GM18868 (cell line): ENCODE results near the gene CDKL4.
"Not testable (repeated sequence)": the region's sequence is repeated elsewhere in the genome, so short reads cannot be mapped to it uniquely, and the experiment has no call there.

Experiments
- ATAC-seq: cut with Tn5 transposase; IDR thresholded peaks from one replicate; pipeline ENCODE4 v1.9.1; 2021; ENCODE audit warnings: mild to moderate bottlenecking, moderate library complexity; ENCODE audit not compliant: unreplicated experiment

CDKL4 gene

DNA sequence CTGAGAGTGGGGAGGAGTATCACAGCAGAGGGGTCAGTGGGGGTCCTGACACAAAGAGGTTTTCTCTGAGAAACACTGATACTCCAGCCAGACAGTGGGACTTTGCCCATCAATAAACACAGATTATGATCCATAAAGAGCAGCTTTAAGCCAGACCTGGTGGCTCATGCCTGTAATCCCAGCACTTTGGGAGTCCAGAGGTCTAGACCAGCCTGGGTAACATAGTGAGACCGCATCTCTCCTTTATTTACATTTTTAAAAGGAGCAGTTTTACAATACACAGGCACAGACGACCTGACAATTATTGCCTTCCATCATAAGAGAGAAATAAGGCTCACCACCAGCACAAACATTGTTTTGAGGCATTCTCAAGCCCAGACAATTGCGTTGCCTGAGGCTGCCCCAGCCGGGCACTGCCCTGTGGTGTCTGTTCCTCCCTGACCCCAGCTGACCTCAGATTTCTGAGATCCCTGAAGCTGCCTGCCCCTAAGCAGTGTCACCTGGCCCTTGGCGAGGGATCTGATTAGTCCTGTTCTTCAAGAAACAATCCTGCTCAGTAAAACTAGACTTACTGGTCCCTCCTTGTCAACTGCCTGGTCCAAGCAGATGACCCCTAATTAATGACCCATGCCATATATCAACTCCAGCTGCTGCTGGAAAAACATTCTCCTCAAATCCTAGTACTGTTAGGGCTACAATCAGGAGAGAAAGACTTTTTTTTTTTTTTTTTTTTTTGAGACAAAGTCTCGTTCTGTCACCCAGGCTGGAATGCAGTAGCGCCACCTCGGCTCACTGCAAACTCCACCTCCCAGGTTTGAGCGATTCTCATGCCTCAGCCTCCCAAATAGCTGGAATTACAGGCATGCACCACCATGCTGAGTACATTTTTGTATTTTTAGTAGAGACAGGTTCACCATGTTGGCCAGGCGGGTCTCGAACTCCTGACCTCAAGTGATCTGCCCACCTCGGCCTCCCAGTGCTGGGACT is 63.5 kb downstream of the CDKL4 start:
- no peak for ATAC-seq

DNA sequence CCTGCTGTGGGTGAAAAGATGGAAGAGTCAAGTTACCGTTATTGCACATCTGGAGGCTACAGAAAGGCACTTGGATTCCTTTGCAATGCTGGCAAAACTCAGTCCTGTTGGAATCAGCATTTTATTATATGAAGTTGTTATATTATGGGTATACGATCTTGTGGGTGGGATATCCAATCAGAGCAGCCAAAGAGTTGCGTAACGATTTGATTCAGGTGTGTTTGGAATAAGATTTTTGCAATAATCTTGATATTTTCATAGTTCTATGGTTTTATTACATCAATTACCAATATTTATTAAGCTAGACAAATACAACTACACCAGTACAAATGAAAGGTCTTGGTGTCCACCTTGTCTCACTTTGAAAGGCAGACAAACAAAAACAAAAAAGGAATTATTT is 65.0 kb downstream of the CDKL4 start:
- ATAC-seq, result no peak

DNA sequence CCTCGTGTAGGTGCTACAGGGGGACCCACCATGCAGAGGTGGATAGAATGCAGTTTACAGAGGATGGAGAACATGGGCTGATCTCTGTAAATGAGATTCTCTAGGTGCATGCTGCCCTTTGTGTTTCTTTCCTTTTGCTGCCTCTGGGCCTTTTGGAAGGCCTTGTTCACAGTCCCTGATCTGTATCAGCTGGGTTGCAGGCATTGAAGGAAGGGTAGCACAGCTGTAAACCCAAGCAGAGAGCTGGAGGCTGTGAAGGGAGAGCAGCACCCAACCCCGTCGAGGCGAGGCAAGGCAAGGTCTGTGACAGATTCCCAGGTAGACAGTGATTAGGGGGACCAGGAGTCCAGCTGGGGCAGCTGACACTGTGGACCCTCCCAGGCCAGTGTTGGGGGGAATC is 66.8 kb downstream of the CDKL4 start:
- no peak for ATAC-seq

DNA sequence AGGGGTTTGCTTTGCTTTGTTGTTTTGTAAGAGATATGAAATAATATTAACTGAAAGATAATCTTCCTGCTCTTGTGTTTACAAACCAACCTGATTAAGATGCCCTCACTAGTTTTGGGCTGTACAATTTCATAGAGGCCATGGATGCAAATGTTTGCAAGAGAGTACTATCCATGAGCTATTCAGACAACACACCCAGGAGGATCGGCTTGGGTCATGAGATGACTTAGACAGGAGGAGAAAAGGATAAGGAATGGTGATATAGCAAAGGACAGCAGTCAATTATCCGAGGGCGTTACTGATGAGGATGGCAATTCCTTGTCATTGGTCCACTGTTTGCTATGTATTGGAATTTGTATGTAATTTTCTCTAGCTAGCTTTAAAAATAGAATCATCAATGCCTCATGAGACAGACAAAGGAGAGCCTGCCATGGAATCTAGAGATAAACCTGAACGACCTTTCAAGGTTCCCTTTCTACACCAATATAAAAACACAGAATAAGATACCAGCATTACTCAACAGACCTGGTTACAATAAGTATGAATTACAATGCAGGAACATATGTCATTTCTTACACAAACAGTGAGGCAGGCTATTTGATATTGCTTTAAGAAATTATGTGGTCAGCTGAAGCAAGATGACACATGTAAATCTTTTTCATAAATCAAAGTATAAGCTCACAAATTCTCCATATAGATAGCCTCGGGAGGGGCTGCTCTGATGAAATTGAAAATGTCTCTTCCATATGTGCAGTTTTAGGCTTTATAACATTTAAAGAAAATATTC is 68.6 kb downstream of the CDKL4 start:
- no peak for ATAC-seq

GRCh38 chr2:39174022-39174421 is 69.7 kb downstream of the CDKL4 start:
- ATAC-seq, result no peak

GRCh38 chr2:39172047-39172706 is 71.6 kb downstream of the CDKL4 start:
- not testable (repeated sequence) for ATAC-seq

- ATAC-seq, result no peak
Measured at GRCh38 chr2:39171621-39172020, 72.1 kb downstream of the CDKL4 start.

DNA sequence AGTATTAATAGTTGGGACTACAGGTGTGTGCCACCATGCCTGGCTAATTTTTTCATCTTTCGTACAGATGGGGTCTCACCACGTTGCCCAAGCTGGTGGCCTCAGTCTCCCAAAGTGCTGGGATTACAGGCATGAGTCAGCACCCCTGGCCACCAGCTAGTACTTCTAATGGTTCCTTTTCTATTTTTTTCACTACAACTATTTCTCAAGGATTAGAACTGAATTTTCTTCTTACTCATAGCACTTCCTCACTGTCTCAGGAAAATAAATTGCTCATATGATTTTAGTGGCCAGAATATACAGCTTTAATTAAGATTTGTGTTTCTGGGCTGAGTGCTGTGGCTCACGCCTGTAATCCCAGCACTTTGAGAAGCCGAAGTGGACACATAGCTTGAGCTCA is 79.7 kb downstream of the CDKL4 start:
- ATAC-seq, result no peak

DNA sequence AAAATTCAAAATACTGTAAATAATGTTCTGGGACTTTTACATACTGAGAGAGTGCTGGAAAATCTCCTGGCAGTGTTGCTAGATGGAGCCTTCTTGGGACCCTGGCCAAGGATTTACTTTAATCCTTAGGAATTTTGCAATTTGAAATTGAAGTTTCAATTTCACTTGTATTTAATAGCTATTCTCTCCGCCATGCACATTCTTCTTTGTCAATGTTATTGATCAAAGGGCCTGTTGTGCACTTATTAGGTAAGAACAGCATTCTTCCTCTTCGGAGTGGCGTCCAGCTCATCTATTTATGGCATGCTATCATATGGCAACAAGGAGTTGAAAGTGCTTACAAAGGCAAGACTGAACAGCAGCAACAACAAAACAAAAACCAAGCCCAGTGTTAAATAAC is 82.8 kb downstream of the CDKL4 start:
- ATAC-seq, result no peak

DNA sequence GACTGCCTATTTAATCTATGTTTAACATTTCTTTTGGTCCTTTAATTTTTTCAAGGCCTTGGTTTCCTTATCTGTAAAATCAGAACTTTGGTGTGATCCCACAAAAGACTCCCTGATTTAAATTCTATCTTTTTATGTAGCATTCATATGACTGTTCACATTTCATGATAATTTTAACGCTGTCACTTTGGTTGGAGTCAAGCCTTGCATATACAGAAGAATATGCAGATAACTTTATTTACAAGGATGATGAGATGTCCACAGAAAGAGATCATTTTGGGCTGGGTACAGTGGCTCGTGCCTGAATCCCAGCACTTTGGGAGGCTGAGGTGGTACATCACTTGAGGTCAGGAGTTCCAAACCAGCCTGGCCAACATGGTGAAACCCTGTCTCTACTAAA is 84.5 kb downstream of the CDKL4 start:
- ATAC-seq, result no peak

DNA sequence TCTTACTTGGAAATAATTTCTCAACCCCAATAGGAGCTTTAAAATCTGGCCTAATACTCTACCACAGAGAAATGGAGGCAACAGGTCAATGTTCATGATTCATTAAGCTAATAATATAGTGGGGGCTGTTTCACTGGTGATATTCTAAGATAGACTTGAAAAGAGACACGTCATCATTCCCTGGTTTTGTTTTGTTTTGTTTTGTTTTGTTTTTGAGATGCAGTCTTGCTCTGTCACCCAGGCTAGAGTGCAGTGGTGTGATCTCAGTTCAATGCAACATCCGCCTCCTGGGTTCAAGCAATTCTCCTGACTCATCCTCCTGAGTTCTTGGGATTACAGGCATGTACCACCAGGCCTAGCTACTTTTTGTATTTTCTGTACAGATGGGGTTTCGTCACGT is 85.4 kb downstream of the CDKL4 start:
- no peak for ATAC-seq

DNA sequence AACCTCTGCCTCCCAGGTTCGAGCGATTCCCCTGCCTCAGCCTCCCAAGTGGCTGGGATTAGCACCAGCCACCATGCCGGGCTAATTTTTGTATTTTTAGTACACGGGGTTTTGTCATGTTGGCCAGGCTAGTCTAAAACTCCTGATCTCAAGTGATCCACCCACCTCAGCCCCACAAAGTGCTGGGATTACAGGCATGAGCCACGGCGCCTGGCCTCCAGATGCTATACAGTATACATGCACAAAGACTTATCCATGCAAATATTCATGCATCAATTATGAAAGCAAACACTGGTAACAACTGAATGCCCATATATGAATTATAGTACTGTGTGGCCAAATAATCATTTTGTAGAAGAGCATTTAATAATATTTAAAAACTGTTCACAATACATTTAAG is 86.9 kb downstream of the CDKL4 start:
- no peak for ATAC-seq

- ATAC-seq, result no peak
Measured at GRCh38 chr2:39156107-39156506, 87.7 kb downstream of the CDKL4 start.

GRCh38 chr2:39155573-39155972 is 88.2 kb downstream of the CDKL4 start:
- not testable (repeated sequence) for ATAC-seq

- no peak for ATAC-seq
Measured at GRCh38 chr2:39154944-39155343, 88.8 kb downstream of the CDKL4 start.

DNA sequence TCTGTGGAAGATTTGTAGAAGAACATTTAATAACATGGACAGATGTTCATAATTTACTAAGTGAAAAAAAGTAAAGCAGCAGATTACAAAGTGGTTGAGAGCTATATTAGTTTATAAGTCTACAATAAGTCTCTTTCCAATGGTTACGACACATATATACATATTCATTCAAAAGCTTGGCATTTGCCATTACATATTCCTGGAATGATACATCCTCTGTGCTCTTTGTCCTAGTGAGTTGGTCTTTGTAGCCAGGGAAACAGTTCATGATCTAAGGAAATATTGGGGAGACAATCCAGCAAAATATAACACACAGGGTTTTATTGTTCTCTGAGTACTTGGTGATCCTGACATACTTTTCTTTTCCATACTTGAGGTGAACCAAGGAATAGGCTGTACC is 90.5 kb downstream of the CDKL4 start:
- ATAC-seq, result no peak

- no peak for ATAC-seq
Measured at GRCh38 chr2:39152504-39152903, 91.3 kb downstream of the CDKL4 start.

DNA sequence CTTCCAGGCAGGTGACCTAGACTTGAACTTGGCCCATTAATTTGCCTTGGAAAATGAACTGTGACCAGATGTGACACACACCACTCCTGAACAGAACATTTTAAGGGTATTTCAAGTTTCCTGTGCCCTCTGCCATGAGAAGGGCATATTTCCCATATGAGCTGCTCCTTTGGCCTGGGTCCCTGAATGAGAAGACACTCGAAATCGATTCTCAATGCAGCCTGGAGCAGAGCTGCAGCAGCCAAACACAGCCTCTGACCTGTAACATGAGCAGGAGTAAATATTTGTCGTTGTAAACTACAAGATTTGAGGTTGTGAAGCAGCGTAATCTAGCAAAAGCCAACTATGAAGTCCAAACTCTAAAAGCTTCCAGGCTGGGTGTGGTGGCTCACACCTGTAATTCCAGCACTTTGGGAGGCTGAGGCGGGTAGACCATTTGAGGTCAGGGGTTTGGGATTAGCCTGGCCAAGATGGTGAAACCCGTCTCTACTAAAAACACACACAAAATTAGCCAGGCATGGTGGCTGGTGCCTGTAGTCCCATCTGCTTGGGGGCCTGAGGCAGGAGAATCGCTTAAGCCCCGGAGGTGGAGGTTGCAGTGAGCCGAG is 92.8 kb downstream of the CDKL4 start:
- ATAC-seq, result no peak

DNA sequence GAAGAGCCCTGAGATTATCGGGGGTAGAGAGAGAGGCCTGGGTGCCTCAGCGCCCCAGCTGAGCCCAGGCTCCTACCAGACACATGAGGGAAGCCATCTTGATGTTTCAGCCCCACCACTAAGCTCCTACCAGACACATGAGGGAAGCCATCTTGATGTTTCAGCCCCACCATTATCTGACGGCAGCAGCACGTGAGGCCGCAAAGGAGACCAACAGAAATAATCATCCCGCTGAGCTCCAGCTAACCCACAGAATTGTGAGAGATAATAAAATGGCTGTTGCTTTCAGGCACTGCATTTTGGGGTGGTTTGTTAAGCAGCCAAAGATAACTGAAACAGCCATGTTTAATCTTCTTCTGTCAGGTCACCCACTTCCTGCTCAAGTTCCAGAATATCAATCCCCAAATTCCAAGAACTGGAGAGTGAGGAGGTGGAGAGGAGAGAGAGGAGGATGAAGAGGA is 93.6 kb downstream of the CDKL4 start:
- no peak for ATAC-seq

DNA sequence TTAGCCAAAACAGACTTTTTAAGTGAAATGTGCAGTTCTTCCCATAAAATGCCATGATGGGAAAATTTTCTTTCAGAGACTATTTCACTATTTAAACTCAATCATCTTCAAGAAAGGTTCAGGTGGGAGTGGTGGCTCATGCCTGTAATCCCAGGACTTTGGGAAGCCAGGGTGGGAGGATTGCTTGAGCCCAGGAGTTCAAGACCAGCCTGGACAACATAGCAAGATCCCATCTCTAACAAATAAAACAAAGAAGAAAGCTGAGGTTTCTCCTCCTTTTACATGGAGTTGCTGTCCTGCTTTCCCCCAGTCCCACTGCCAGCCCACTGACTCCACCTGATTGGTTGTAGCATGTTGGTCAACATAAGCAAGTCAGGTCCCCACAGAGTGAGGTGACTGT is 97.1 kb downstream of the CDKL4 start:
- ATAC-seq, result no peak

DNA sequence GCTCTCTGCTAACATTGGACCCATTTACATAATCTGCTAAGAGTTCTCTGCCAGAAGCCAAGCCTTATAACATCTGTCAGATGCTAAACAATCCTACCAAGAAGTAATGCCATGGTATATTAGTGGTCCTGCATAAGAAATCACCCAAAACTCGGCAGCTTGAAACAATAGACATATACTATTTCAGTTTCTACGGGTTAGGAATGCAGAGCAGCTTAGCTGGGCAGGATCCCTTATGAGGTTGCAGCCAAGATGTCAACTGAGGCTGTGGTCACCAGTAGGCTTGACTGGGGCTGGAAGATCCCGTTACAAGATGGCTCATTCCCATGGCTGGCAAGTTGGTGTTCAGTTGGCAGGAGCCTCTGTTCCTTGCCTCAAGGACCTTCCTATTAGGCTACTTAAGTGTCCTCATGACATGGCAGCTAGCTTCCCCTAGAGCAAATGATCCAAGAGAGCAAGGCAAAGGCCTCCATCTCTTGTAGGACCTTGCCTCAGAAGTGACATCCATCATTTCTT is 97.8 kb downstream of the CDKL4 start:
- ATAC-seq, result no peak
